GM21515 (cell line): Measurements from ENCODE around the gene KRTAP10-11.
"Not testable (repeated sequence)": the region's sequence is repeated elsewhere in the genome, so short reads cannot be mapped to it uniquely, and the experiment has no call there.

Source experiments
- ATAC-seq: cut with Tn5 transposase; IDR thresholded peaks from one replicate; pipeline ENCODE4 v1.9.1; 2021; ENCODE audit not compliant: unreplicated experiment

KRTAP10-11 gene

GRCh38 chr21:44638506-44639330, 7.5 kb upstream of the KRTAP10-11 start:
- ATAC-seq, result not testable (repeated sequence)

- ATAC-seq, result no peak
Measured at GRCh38 chr21:44639331-44639655, 6.9 kb upstream of the KRTAP10-11 start.

GRCh38 chr21:44640761-44641160, 5.5 kb upstream of the KRTAP10-11 start:
- ATAC-seq, result no peak

GRCh38 chr21:44643741-44644310, 2.4 kb upstream of the KRTAP10-11 start:
- no peak for ATAC-seq

GRCh38 chr21:44644878-44645277, 1.3 kb upstream of the KRTAP10-11 start:
- no peak for ATAC-seq

GRCh38 chr21:44647222-44647552, 973 bp downstream of the KRTAP10-11 start:
- no peak for ATAC-seq

GRCh38 chr21:44648557-44649311, 2.5 kb downstream of the KRTAP10-11 start:
- no peak for ATAC-seq

GRCh38 chr21:44649521-44650100, 3.4 kb downstream of the KRTAP10-11 start:
- ATAC-seq, result no peak

- ATAC-seq, result no peak
Measured at GRCh38 chr21:44650265-44650972, 4.2 kb downstream of the KRTAP10-11 start.

- no peak for ATAC-seq
Measured at GRCh38 chr21:44650973-44651675, 4.9 kb downstream of the KRTAP10-11 start.

GRCh38 chr21:44653123-44653522, 6.9 kb downstream of the KRTAP10-11 start:
- ATAC-seq, result no peak

- ATAC-seq, result no peak
Measured at GRCh38 chr21:44653656-44654575, 7.7 kb downstream of the KRTAP10-11 start.

- ATAC-seq, result no peak
Measured at GRCh38 chr21:44654576-44655175, 8.5 kb downstream of the KRTAP10-11 start, which contains the start of gene KRTAP12-4. Gene KRTAP12-4 (minus strand): TSS chr21:44654659. CDS start chr21:44654614, 45 bp downstream.

GRCh38 chr21:44656868-44657267, 10.7 kb downstream of the KRTAP10-11 start:
- ATAC-seq, result no peak

- ATAC-seq, result no peak
Measured at GRCh38 chr21:44657635-44658540, 11.7 kb downstream of the KRTAP10-11 start, which contains the start of gene KRTAP12-3. Gene KRTAP12-3 (plus strand): TSS chr21:44657932. CDS start chr21:44657980, 48 bp downstream.

- no peak for ATAC-seq
Measured at GRCh38 chr21:44658541-44658910, 12.3 kb downstream of the KRTAP10-11 start.

- no peak for ATAC-seq
Measured at GRCh38 chr21:44658913-44659595, 12.8 kb downstream of the KRTAP10-11 start.
